Measurements from ENCODE around the gene DST.

DST gene

GRCh38 chr6:56685102-56685733 lies 42.5 kb upstream of the DST start:
- peaks cover 0 to 3% of the 10 kb centered on the region in 2 donors for H3K36me3 ChIP-seq (ENCODE audit: control insufficient read depth in 1 of 2, insufficient read depth in 2 of 2, low read length in 2 of 2)
- no peak overlapping the region for H3K27ac ChIP-seq (ENCODE audit: low read depth, low read length)
- no peaks in the 10 kb centered on the region for H3K27me3 ChIP-seq (ENCODE audit: control insufficient read depth in 1 of 2, insufficient read depth in 2 of 2, low read length in 2 of 2)
- no peak overlapping the region for H3K9ac ChIP-seq (ENCODE audit: low read depth in 1 of 2, low read length in 2 of 2)
- H3K4me1 ChIP-seq (ENCODE audit: control insufficient read depth in 1 of 2, insufficient read depth in 2 of 2, low read length in 2 of 2) = peaks cover 23 to 32% of the 10 kb centered on the region in 2 donors
- no peaks in the 10 kb centered on the region for H3K9me3 ChIP-seq (ENCODE audit: control insufficient read depth in 1 of 2, low read length in 2 of 2)
- no peak overlapping the region for H3K4me3 ChIP-seq (ENCODE audit: low read depth in 1 of 2, low read length in 2 of 2)

GRCh38 chr6:56684342-56685101 lies 41.8 kb upstream of the DST start:
- H3K9me3 ChIP-seq (ENCODE audit: control insufficient read depth in 1 of 2, low read length in 2 of 2) = no peaks in the 10 kb centered on the region
- no peak overlapping the region for H3K27ac ChIP-seq (ENCODE audit: low read depth, low read length)
- no peaks in the 10 kb centered on the region for H3K27me3 ChIP-seq (ENCODE audit: control insufficient read depth in 1 of 2, insufficient read depth in 2 of 2, low read length in 2 of 2)
- H3K36me3 ChIP-seq (ENCODE audit: control insufficient read depth in 1 of 2, insufficient read depth in 2 of 2, low read length in 2 of 2) = peaks cover 0 to 3% of the 10 kb centered on the region in 2 donors
- H3K9ac ChIP-seq (ENCODE audit: low read depth in 1 of 2, low read length in 2 of 2) = no peak overlapping the region
- no peak overlapping the region for H3K4me3 ChIP-seq (ENCODE audit: low read depth in 1 of 2, low read length in 2 of 2)
- peaks cover 17 to 26% of the 10 kb centered on the region in 2 donors for H3K4me1 ChIP-seq (ENCODE audit: control insufficient read depth in 1 of 2, insufficient read depth in 2 of 2, low read length in 2 of 2)

GRCh38 chr6:56683882-56684281 lies 41.2 kb upstream of the DST start:
- no peak overlapping the region for H3K27ac ChIP-seq (ENCODE audit: low read depth, low read length)
- no peak overlapping the region for H3K9ac ChIP-seq (ENCODE audit: low read depth in 1 of 2, low read length in 2 of 2)
- no peaks in the 10 kb centered on the region for H3K9me3 ChIP-seq (ENCODE audit: control insufficient read depth in 1 of 2, low read length in 2 of 2)
- H3K4me1 ChIP-seq (ENCODE audit: control insufficient read depth in 1 of 2, insufficient read depth in 2 of 2, low read length in 2 of 2) = peaks cover 13 to 19% of the 10 kb centered on the region in 2 donors
- H3K4me3 ChIP-seq (ENCODE audit: low read depth in 1 of 2, low read length in 2 of 2) = no peak overlapping the region
- H3K36me3 ChIP-seq (ENCODE audit: control insufficient read depth in 1 of 2, insufficient read depth in 2 of 2, low read length in 2 of 2) = peaks cover 0 to 3% of the 10 kb centered on the region in 2 donors
- no peaks in the 10 kb centered on the region for H3K27me3 ChIP-seq (ENCODE audit: control insufficient read depth in 1 of 2, insufficient read depth in 2 of 2, low read length in 2 of 2)

- Histone ChIP-seq H3K4me3 (ENCODE audit: low read depth in 1 of 2, low read length in 2 of 2) (no peak overlapping the region), H3K27ac (ENCODE audit: low read depth, low read length) (no peak overlapping the region), H3K36me3 (ENCODE audit: control insufficient read depth in 1 of 2, insufficient read depth in 2 of 2, low read length in 2 of 2) (peaks cover 0 to 3% of the 10 kb centered on the region in 2 donors), H3K27me3 (ENCODE audit: control insufficient read depth in 1 of 2, insufficient read depth in 2 of 2, low read length in 2 of 2) (no peaks in the 10 kb centered on the region), H3K9me3 (ENCODE audit: control insufficient read depth in 1 of 2, low read length in 2 of 2) (no peaks in the 10 kb centered on the region), H3K9ac (ENCODE audit: low read depth in 1 of 2, low read length in 2 of 2) (no peak overlapping the region), H3K4me1 (ENCODE audit: control insufficient read depth in 1 of 2, insufficient read depth in 2 of 2, low read length in 2 of 2) (peaks cover 7 to 14% of the 10 kb centered on the region in 2 donors)
Measured at GRCh38 chr6:56682635-56683034, 39.9 kb upstream of the DST start.

GRCh38 chr6:56677559-56677958 lies 34.9 kb upstream of the DST start:
- Histone ChIP-seq H3K9ac (ENCODE audit: low read depth in 1 of 2, low read length in 2 of 2) (no peak overlapping the region), H3K27ac (ENCODE audit: low read depth, low read length) (no peak overlapping the region)

GRCh38 chr6:56671651-56672461 lies 29.2 kb upstream of the DST start:
- H3K36me3 ChIP-seq (ENCODE audit: control insufficient read depth in 1 of 2, insufficient read depth in 2 of 2, low read length in 2 of 2) = no peaks in the 10 kb centered on the region

More at GRCh38 chr6:56677559-56677958, 34.9 kb upstream of the DST start:
- Histone ChIP-seq H3K36me3 (ENCODE audit: control insufficient read depth in 1 of 2, insufficient read depth in 2 of 2, low read length in 2 of 2) (peaks cover 0 to 1% of the 10 kb centered on the region in 2 donors), H3K4me1 (ENCODE audit: control insufficient read depth in 1 of 2, insufficient read depth in 2 of 2, low read length in 2 of 2) (peaks cover 0 to under 1% of the 10 kb centered on the region in 2 donors), H3K4me3 (ENCODE audit: low read depth in 1 of 2, low read length in 2 of 2) (no peak overlapping the region), H3K9me3 (ENCODE audit: control insufficient read depth in 1 of 2, low read length in 2 of 2) (no peaks in the 10 kb centered on the region), H3K27me3 (ENCODE audit: control insufficient read depth in 1 of 2, insufficient read depth in 2 of 2, low read length in 2 of 2) (no peaks in the 10 kb centered on the region)

GRCh38 chr6:56671160-56671559 lies 28.5 kb upstream of the DST start:
- no peak overlapping the region for H3K27ac ChIP-seq (ENCODE audit: low read depth, low read length)

More at GRCh38 chr6:56671651-56672461, 29.2 kb upstream of the DST start:
- H3K9me3 ChIP-seq (ENCODE audit: control insufficient read depth in 1 of 2, low read length in 2 of 2) = no peaks in the 10 kb centered on the region
- no peak overlapping the region for H3K9ac ChIP-seq (ENCODE audit: low read depth in 1 of 2, low read length in 2 of 2)
- no peak overlapping the region for H3K27ac ChIP-seq (ENCODE audit: low read depth, low read length)
- H3K4me1 ChIP-seq (ENCODE audit: control insufficient read depth in 1 of 2, insufficient read depth in 2 of 2, low read length in 2 of 2) = peaks cover 5 to 13% of the 10 kb centered on the region in 2 donors
- H3K4me3 ChIP-seq (ENCODE audit: low read depth in 1 of 2, low read length in 2 of 2) = no peak overlapping the region
- H3K27me3 ChIP-seq (ENCODE audit: control insufficient read depth in 1 of 2, insufficient read depth in 2 of 2, low read length in 2 of 2) = no peaks in the 10 kb centered on the region

GRCh38 chr6:56669041-56669440 lies 26.4 kb upstream of the DST start:
- H3K9me3 ChIP-seq (ENCODE audit: control insufficient read depth in 1 of 2, low read length in 2 of 2) = no peaks in the 10 kb centered on the region
- no peak overlapping the region for H3K27ac ChIP-seq (ENCODE audit: low read depth, low read length)
- H3K4me1 ChIP-seq (ENCODE audit: control insufficient read depth in 1 of 2, insufficient read depth in 2 of 2, low read length in 2 of 2) = peaks cover 5 to 13% of the 10 kb centered on the region in 2 donors
- H3K27me3 ChIP-seq (ENCODE audit: control insufficient read depth in 1 of 2, insufficient read depth in 2 of 2, low read length in 2 of 2) = no peaks in the 10 kb centered on the region
- H3K4me3 ChIP-seq (ENCODE audit: low read depth in 1 of 2, low read length in 2 of 2) = no peak overlapping the region
- H3K9ac ChIP-seq (ENCODE audit: low read depth in 1 of 2, low read length in 2 of 2) = no peak overlapping the region
- H3K36me3 ChIP-seq (ENCODE audit: control insufficient read depth in 1 of 2, insufficient read depth in 2 of 2, low read length in 2 of 2) = no peaks in the 10 kb centered on the region

More at GRCh38 chr6:56671160-56671559, 28.5 kb upstream of the DST start:
- Histone ChIP-seq H3K4me3 (ENCODE audit: low read depth in 1 of 2, low read length in 2 of 2) (no peak overlapping the region), H3K4me1 (ENCODE audit: control insufficient read depth in 1 of 2, insufficient read depth in 2 of 2, low read length in 2 of 2) (peaks cover 5 to 13% of the 10 kb centered on the region in 2 donors), H3K27me3 (ENCODE audit: control insufficient read depth in 1 of 2, insufficient read depth in 2 of 2, low read length in 2 of 2) (no peaks in the 10 kb centered on the region), H3K36me3 (ENCODE audit: control insufficient read depth in 1 of 2, insufficient read depth in 2 of 2, low read length in 2 of 2) (no peaks in the 10 kb centered on the region), H3K9ac (ENCODE audit: low read depth in 1 of 2, low read length in 2 of 2) (no peak overlapping the region), H3K9me3 (ENCODE audit: control insufficient read depth in 1 of 2, low read length in 2 of 2) (no peaks in the 10 kb centered on the region)

GRCh38 chr6:56668158-56668557 lies 25.5 kb upstream of the DST start:
- no peak overlapping the region for H3K27ac ChIP-seq (ENCODE audit: low read depth, low read length)
- H3K27me3 ChIP-seq (ENCODE audit: control insufficient read depth in 1 of 2, insufficient read depth in 2 of 2, low read length in 2 of 2) = no peaks in the 10 kb centered on the region
- no peak overlapping the region for H3K9ac ChIP-seq (ENCODE audit: low read depth in 1 of 2, low read length in 2 of 2)
- H3K4me1 ChIP-seq (ENCODE audit: control insufficient read depth in 1 of 2, insufficient read depth in 2 of 2, low read length in 2 of 2) = peaks cover 5 to 13% of the 10 kb centered on the region in 2 donors
- no peak overlapping the region for H3K4me3 ChIP-seq (ENCODE audit: low read depth in 1 of 2, low read length in 2 of 2)
- H3K36me3 ChIP-seq (ENCODE audit: control insufficient read depth in 1 of 2, insufficient read depth in 2 of 2, low read length in 2 of 2) = no peaks in the 10 kb centered on the region
- no peaks in the 10 kb centered on the region for H3K9me3 ChIP-seq (ENCODE audit: control insufficient read depth in 1 of 2, low read length in 2 of 2)

GRCh38 chr6:56667336-56667735 lies 24.6 kb upstream of the DST start:
- no peak overlapping the region for H3K9ac ChIP-seq (ENCODE audit: low read depth in 1 of 2, low read length in 2 of 2)
- H3K9me3 ChIP-seq (ENCODE audit: control insufficient read depth in 1 of 2, low read length in 2 of 2) = no peaks in the 10 kb centered on the region
- no peak overlapping the region for H3K27ac ChIP-seq (ENCODE audit: low read depth, low read length)
- no peaks in the 10 kb centered on the region for H3K36me3 ChIP-seq (ENCODE audit: control insufficient read depth in 1 of 2, insufficient read depth in 2 of 2, low read length in 2 of 2)
- peaks cover 5 to 10% of the 10 kb centered on the region in 2 donors for H3K4me1 ChIP-seq (ENCODE audit: control insufficient read depth in 1 of 2, insufficient read depth in 2 of 2, low read length in 2 of 2)
- H3K27me3 ChIP-seq (ENCODE audit: control insufficient read depth in 1 of 2, insufficient read depth in 2 of 2, low read length in 2 of 2) = no peaks in the 10 kb centered on the region
- no peak overlapping the region for H3K4me3 ChIP-seq (ENCODE audit: low read depth in 1 of 2, low read length in 2 of 2)

All from duodenal mucosa (tissue), 2 donors.